G401.6 (cell line): Measurements from ENCODE around the gene BCLAF1.
A peak's percentile ranks its signal among the peaks of the same experiment; 100 is the strongest.
"Not testable (repeated sequence)": the region's sequence is repeated elsewhere in the genome, so short reads cannot be mapped to it uniquely, and the experiment has no call there.

Experiments
- FAIRE-seq: peaks from 2 replicates; lab custom pipeline; 2012; peaks lifted over from hg19 to GRCh38; lab: Jason Lieb, UNC

BCLAF1 gene

GRCh38 chr6:136249336-136249735 lies 40.3 kb downstream of the BCLAF1 start:
- FAIRE-seq = no peak

- no peak for FAIRE-seq
Observed at GRCh38 chr6:136244061-136244616, 45.5 kb downstream of the BCLAF1 start.

GRCh38 chr6:136236466-136237293 lies 53.0 kb downstream of the BCLAF1 start:
- FAIRE-seq = no peak

- FAIRE-seq = no peak
Observed at GRCh38 chr6:136235233-136235564, 54.4 kb downstream of the BCLAF1 start.

- FAIRE-seq = no peak
Observed at GRCh38 chr6:136232701-136233100, 56.9 kb downstream of the BCLAF1 start.

GRCh38 chr6:136230219-136230853 lies 59.3 kb downstream of the BCLAF1 start:
- FAIRE-seq = no peak

GRCh38 chr6:136228814-136229213 lies 60.8 kb downstream of the BCLAF1 start:
- FAIRE-seq = no peak

GRCh38 chr6:136226674-136227377 lies 62.8 kb downstream of the BCLAF1 start:
- no peak for FAIRE-seq

- FAIRE-seq = peak; percentile 34
Observed at GRCh38 chr6:136226027-136226673, 63.5 kb downstream of the BCLAF1 start.

GRCh38 chr6:136225496-136225895 lies 64.2 kb downstream of the BCLAF1 start:
- FAIRE-seq = no peak

- not testable (repeated sequence) for FAIRE-seq
Observed at GRCh38 chr6:136224974-136225373, 64.7 kb downstream of the BCLAF1 start.

GRCh38 chr6:136216503-136217401 lies 72.9 kb downstream of the BCLAF1 start:
- no peak for FAIRE-seq

GRCh38 chr6:136213853-136214252 lies 75.8 kb downstream of the BCLAF1 start:
- no peak for FAIRE-seq

GRCh38 chr6:136213012-136213539 lies 76.6 kb downstream of the BCLAF1 start:
- no peak for FAIRE-seq

- FAIRE-seq = no peak
Observed at GRCh38 chr6:136212608-136213007, 77.0 kb downstream of the BCLAF1 start.

- FAIRE-seq = no peak
Observed at GRCh38 chr6:136210398-136211165, 79.1 kb downstream of the BCLAF1 start.

GRCh38 chr6:136209496-136209895 lies 80.2 kb downstream of the BCLAF1 start:
- no peak for FAIRE-seq

GRCh38 chr6:136208783-136209182 lies 80.9 kb downstream of the BCLAF1 start:
- FAIRE-seq = no peak
